Mucosa of stomach (tissue), 1 donor: ENCODE measurements around the gene PM20D2.
"Not testable (repeated sequence)": the region's sequence is repeated elsewhere in the genome, so short reads cannot be mapped to it uniquely, and the experiment has no call there.

Experiments used
- H3K27me3 ChIP-seq: one replicate; pipeline ENCODE4 v1.7.0; 2013; ENCODE audit warnings: mild to moderate bottlenecking, low read length; ENCODE audit not compliant: control insufficient read depth, insufficient read depth
- H3K36me3 ChIP-seq: one replicate; pipeline ENCODE4 v1.7.0; 2013; ENCODE audit warnings: low read length; ENCODE audit not compliant: control insufficient read depth, insufficient read depth
- H3K4me1 ChIP-seq: one replicate; pipeline ENCODE4 v1.7.0; 2013; ENCODE audit warnings: mild to moderate bottlenecking, low read length; ENCODE audit not compliant: control insufficient read depth, insufficient read depth
- H3K4me3 ChIP-seq: one replicate; pipeline ENCODE4 v1.7.0; 2013; ENCODE audit warnings: low read length
- H3K9ac ChIP-seq: one replicate; pipeline ENCODE4 v1.7.0; 2013; ENCODE audit warnings: mild to moderate bottlenecking, low read length, moderate library complexity
- H3K9me3 ChIP-seq: one replicate; pipeline ENCODE4 v1.7.0; 2013; ENCODE audit warnings: mild to moderate bottlenecking, low read length, moderate library complexity; ENCODE audit not compliant: control insufficient read depth
- donor health status: Pancreatic carcinoma.

The PM20D2 gene

GRCh38 chr6:89145956-89146717 is at the start of gene PM20D2:
Gene PM20D2, plus strand, starts transcription at chr6:89146055. Its CDS starts 90 bp downstream, at chr6:89146145.
- H3K4me3 ChIP-seq = peak within 1 kb of the TSS; percentile 34
- H3K9ac ChIP-seq = peak within 1 kb of the TSS; percentile 92
- H3K27me3 ChIP-seq = no peaks in the 10 kb centered on the region
- no peaks in the 10 kb centered on the region for H3K36me3 ChIP-seq
- no peaks in the 10 kb centered on the region for H3K9me3 ChIP-seq
- peaks cover 5% of the 10 kb centered on the region for H3K4me1 ChIP-seq

DNA sequence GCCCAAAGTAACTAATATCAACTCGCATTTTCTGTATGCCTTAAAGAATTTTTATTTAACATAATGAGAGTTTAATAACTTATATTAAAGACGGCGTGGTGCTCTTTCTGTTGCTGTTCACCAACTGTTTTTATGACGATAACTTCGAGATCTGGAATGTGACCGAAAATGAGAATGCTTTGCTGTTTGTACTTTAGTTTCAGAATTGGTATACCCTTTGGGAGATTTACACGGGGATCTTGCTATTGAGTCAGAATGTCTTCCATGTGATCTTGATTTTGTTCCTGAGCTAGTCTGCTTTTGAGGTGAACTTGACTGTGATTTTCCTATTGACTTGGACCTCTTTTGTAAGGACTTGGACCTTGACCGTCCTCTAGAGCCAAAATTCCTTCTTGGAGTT is 47.4 kb upstream of the PM20D2 start:
- Histone ChIP-seq H3K9ac (no peak overlapping the region), H3K4me1 (no peaks in the 10 kb centered on the region), H3K4me3 (no peak overlapping the region), H3K36me3 (no peaks in the 10 kb centered on the region), H3K27me3 (no peaks in the 10 kb centered on the region), H3K9me3 (no peaks in the 10 kb centered on the region)

DNA sequence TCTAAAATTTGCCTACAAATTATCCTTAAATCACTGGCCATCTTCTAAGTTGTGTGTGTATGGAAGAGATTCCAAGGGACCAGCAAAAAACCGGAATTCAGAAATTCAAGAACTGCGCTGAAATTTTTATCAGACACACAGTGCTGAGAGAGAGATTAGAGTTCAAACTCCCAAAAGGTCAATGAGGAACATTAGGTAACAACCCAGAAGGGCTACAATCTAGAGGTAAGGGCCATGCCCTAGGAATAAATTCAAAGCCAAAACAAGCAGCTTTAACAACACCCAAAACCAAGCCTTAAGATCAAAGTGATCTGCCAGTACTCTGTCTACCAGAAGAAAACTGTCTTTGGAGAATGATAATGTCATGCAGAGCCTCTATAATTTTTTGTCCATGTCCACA is 45.7 kb upstream of the PM20D2 start:
- Histone ChIP-seq H3K9me3 (no peaks in the 10 kb centered on the region), H3K9ac (no peak overlapping the region), H3K27me3 (no peaks in the 10 kb centered on the region), H3K4me1 (no peaks in the 10 kb centered on the region), H3K4me3 (no peak overlapping the region), H3K36me3 (no peaks in the 10 kb centered on the region)

DNA sequence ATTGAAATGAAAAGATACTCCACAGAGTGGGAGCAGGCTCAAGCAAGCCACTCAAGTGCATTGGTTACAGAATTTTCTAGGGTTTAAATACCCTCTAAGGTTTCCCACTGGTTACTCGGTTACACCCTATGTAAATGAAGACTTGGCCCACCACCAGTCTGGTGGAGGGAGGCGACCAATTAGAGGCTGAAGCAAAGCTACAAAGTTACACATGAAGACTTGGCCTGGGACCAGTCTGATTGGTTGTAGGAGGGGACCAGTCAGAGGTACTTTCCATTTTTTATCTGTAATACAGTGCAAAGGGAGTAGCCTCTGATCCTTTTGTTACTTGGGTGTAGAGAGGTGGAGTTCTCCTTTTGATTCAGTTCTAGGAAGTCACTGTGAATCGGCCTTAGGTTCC is 35.6 kb upstream of the PM20D2 start:
- Histone ChIP-seq H3K27me3 (no peaks in the 10 kb centered on the region), H3K9ac (no peak overlapping the region), H3K9me3 (no peaks in the 10 kb centered on the region), H3K4me1 (peaks cover 6% of the 10 kb centered on the region), H3K4me3 (no peak overlapping the region), H3K36me3 (no peaks in the 10 kb centered on the region)

DNA sequence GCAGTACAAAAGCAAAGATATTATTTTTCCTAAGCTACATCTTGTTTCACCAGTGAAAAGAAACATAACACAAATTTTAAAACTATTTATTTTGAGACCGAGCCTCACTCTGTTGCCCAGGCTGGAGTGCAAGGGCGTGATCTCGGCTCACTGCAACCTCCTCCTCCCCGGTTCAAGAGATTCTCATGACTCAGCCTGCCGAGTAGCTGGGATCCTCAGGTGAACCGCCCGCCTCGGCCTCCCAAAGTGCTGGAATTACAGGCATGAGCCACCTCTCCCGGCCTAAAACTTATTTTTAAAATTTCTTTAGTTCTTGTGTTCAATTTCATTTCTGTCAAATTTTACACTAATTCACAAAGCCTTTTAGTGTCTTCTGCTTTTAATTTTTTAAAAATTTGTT is 33.9 kb upstream of the PM20D2 start:
- H3K9ac ChIP-seq = no peak overlapping the region
- H3K4me3 ChIP-seq = no peak overlapping the region
- H3K36me3 ChIP-seq = no peaks in the 10 kb centered on the region
- H3K27me3 ChIP-seq = no peaks in the 10 kb centered on the region
- no peaks in the 10 kb centered on the region for H3K9me3 ChIP-seq
- H3K4me1 ChIP-seq = peaks cover 9% of the 10 kb centered on the region

DNA sequence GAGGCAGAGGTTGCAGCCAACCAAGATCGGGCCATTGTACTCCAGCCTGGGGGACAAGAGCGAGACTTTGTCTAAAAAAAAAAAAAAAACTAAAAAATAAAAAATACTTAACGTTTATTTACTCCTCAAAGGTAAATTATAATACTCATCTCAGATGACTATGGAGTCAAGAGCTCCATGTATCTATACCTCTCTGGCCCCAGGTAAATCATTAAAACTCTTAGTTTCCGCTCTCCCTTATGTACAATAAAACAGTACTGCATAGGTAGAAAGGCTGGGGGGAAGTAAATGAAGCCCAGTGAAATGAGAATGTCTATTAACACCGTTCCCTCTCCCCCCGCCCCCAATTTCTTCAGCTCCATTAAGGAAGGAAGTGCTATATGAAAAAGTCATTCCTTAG is 29.2 kb upstream of the PM20D2 start:
- Histone ChIP-seq H3K9me3 (no peaks in the 10 kb centered on the region), H3K4me1 (peaks cover 6% of the 10 kb centered on the region), H3K4me3 (no peak overlapping the region), H3K9ac (peak overlapping the region; percentile 72), H3K27me3 (peaks cover 4% of the 10 kb centered on the region), H3K36me3 (no peaks in the 10 kb centered on the region)

DNA sequence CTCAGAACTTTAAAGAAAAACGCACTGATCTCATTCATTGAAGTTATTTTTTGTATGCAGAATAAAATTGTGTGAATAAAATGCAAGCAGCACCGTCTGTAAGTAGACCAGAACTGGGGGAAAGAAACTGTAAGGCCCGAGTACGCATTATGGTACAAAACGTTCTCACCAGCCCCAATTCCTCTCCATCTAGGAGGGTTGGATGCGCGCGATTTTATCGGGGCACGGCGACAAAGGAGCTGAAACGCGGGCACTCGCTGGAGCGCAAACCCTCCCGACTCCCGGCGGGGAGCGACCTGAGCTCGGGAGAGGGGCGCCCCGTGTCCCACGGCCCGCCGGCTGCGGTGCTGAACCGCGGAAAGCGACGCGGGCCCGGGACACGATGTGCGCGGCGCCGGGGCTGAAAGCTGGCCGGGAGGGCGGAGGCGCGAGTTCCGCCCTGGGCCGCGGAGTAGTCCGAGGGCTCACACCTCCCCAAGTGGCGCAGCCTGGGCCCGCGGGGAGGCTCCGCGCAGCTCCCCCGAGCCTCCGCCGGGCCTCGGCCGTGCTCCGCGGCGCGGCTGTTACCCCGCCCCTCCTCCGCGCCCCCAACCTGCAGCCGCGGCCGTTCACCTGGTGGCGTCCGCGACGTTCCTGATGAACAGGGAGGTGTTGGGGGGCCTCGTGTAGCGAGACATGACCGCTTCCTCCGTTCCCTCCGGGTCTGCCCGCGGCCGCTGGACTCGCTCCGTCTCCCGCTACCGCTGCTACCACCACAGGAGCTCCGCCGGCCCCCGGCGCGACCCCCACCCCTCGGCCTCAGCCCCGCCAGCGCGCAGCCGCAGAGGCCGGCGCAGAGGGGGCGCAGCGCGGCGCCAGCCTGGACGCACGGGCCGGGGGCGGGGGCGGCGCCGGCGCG is 28.4 kb upstream of the PM20D2 start, which contains the start of gene SRSF12:
Gene SRSF12 (minus strand): TSS at position 861 of the 898 bp plus-strand sequence. CDS start 184 bp downstream, at position 677.
- H3K9me3 ChIP-seq = no peaks in the 10 kb centered on the region
- peak within 1 kb of the TSS; percentile 31 for H3K4me3 ChIP-seq
- H3K36me3 ChIP-seq = no peaks in the 10 kb centered on the region
- H3K9ac ChIP-seq = peak within 1 kb of the TSS; percentile 72
- peaks cover 6% of the 10 kb centered on the region for H3K4me1 ChIP-seq
- peaks cover 4% of the 10 kb centered on the region for H3K27me3 ChIP-seq

- Histone ChIP-seq H3K9ac (no peak overlapping the region), H3K9me3 (no peaks in the 10 kb centered on the region), H3K36me3 (no peaks in the 10 kb centered on the region), H3K27me3 (peaks cover 4% of the 10 kb centered on the region), H3K4me1 (peaks cover 6% of the 10 kb centered on the region), H3K4me3 (no peak overlapping the region)
Measured at GRCh38 chr6:89118931-89119330, 26.9 kb upstream of the PM20D2 start.

DNA sequence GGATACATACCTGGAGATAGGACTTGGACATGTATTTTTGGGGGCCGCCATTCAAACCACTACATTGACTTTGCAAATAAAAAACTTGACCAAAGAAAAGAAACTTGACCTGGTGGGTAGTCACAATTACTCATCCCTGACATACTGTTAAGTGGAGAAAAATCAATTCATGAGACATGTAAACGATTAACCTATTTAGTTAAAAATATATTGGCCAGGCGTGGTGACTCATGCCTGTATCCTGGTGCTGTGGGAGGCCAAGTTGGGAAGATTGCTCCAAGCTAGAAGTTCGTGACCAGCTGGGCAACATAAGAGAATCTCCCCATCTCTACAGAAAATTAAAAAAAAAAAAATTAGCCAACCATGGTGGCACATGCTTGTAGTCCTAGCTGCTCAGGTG is 25.5 kb upstream of the PM20D2 start:
- H3K4me1 ChIP-seq = peaks cover 6% of the 10 kb centered on the region
- H3K9ac ChIP-seq = no peak overlapping the region
- peaks cover 4% of the 10 kb centered on the region for H3K27me3 ChIP-seq
- H3K9me3 ChIP-seq = no peaks in the 10 kb centered on the region
- no peak overlapping the region for H3K4me3 ChIP-seq
- H3K36me3 ChIP-seq = no peaks in the 10 kb centered on the region

- Histone ChIP-seq H3K9ac (no peak overlapping the region), H3K9me3 (no peaks in the 10 kb centered on the region), H3K4me1 (peaks cover 3% of the 10 kb centered on the region), H3K4me3 (no peak overlapping the region), H3K27me3 (peaks cover 4% of the 10 kb centered on the region), H3K36me3 (no peaks in the 10 kb centered on the region)
Measured at GRCh38 chr6:89121934-89122333, 23.9 kb upstream of the PM20D2 start.

DNA sequence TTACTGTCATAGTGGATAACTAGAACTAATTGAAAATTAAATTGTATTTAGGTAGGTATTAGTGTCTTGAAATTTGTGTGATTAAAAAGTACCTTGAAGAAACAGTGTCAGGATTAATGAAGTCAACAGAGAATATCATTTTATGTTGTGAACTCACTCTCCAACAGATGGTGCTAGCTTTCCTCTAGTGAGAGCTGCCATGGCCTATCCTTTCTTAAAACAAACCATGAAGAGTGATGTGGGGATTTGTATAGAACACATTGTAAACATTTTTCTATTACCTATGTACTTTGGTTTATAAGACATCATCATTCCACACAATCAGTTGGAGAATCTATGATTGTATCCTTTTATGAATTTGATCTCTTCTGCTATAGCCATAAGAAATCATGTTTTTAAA is 23.2 kb upstream of the PM20D2 start:
- Histone ChIP-seq H3K27me3 (peaks cover 4% of the 10 kb centered on the region), H3K4me1 (no peaks in the 10 kb centered on the region), H3K4me3 (no peak overlapping the region), H3K9ac (no peak overlapping the region), H3K36me3 (no peaks in the 10 kb centered on the region), H3K9me3 (no peaks in the 10 kb centered on the region)

GRCh38 chr6:89128256-89128671 is 17.6 kb upstream of the PM20D2 start:
- H3K4me3 ChIP-seq, H3K4me1 ChIP-seq, H3K36me3 ChIP-seq, H3K9me3 ChIP-seq, H3K27me3 ChIP-seq, H3K9ac ChIP-seq: not testable (repeated sequence)
